ENCODE data around the gene MOV10L1. TPM values are rescaled to one million over a fixed set of nuclear protein-coding genes. Genes with fewer than 3 reads are reported as not detected.

Gene MOV10L1
- total RNA-seq (not detected), polyA plus RNA-seq (not detected)

- no peak within 1 kb of the TSS for H3K4me3 ChIP-seq (ENCODE audit: low read depth, low read length)
- Mint-ChIP-seq H3K4me3 (no peak within 1 kb of the TSS), H3K27ac (no peak within 1 kb of the TSS), H3K9me3 (peaks cover 0 to 12% (median 8%) of the 10 kb centered on the region in 7 donors), H3K36me3 (peaks cover 3% of the 10 kb centered on the region), H3K4me1 (peaks cover 0 to 5% (median 2%) of the 10 kb centered on the region in 4 donors), H3K27me3 (peaks cover 14% of the 10 kb centered on the region)
- no peak within 1 kb of the TSS for H3K27ac ChIP-seq (ENCODE audit: insufficient read depth, low read length, poor library complexity, severe bottlenecking)
- DNase-seq (no peak), ATAC-seq (ENCODE audit: low read depth in 2 of 2) (no peak)
- H3K27me3 ChIP-seq (ENCODE audit: control insufficient read depth, insufficient read depth, low read length): peaks cover 9% of the 10 kb centered on the region
- H3K9me3 ChIP-seq (ENCODE audit: control insufficient read depth in 2 of 2, low read length in 2 of 2): peaks cover 2 to 11% of the 10 kb centered on the region in 2 experiments
- no peaks in the 10 kb centered on the region for H3K36me3 ChIP-seq (ENCODE audit: control insufficient read depth, insufficient read depth, low read length)
- H3K4me1 ChIP-seq (ENCODE audit: control insufficient read depth, insufficient read depth, low read length, poor library complexity, severe bottlenecking): peaks cover 8% of the 10 kb centered on the region
Observed at GRCh38 chr22:50089682-50090411, at the start of gene MOV10L1. Gene MOV10L1, plus strand, starts transcription at chr22:50090006. Its CDS starts 83 bp downstream, at chr22:50090089.

- Histone ChIP-seq H3K27ac (ENCODE audit: insufficient read depth, low read length, poor library complexity, severe bottlenecking) (no peak overlapping the region), H3K4me3 (ENCODE audit: low read depth, low read length) (no peak overlapping the region), H3K9me3 (ENCODE audit: control insufficient read depth in 2 of 2, low read length in 2 of 2) (peaks cover 4 to 12% of the 10 kb centered on the region in 2 experiments), H3K27me3 (ENCODE audit: control insufficient read depth, insufficient read depth, low read length) (no peaks in the 10 kb centered on the region), H3K4me1 (ENCODE audit: control insufficient read depth, insufficient read depth, low read length, poor library complexity, severe bottlenecking) (peaks cover 8% of the 10 kb centered on the region), H3K36me3 (ENCODE audit: control insufficient read depth, insufficient read depth, low read length) (no peaks in the 10 kb centered on the region)
- peaks cover 0 to 4% (median under 1%) of the 10 kb centered on the region in 4 donors for H3K4me1 Mint-ChIP-seq
- ATAC-seq (ENCODE audit: low read depth in 2 of 2) (no peak), DNase-seq (no peak)
- no peak overlapping the region for H3K27ac Mint-ChIP-seq
- H3K4me3 Mint-ChIP-seq: no peak overlapping the region
- peaks cover 0 to 9% (median 2%) of the 10 kb centered on the region in 7 donors for H3K9me3 Mint-ChIP-seq
- peaks cover 13% of the 10 kb centered on the region for H3K27me3 Mint-ChIP-seq
- no peaks in the 10 kb centered on the region for H3K36me3 Mint-ChIP-seq
Observed at GRCh38 chr22:50040717-50041116, 49.1 kb upstream of the MOV10L1 start.

GRCh38 chr22:50041361-50042065, 48.3 kb upstream of the MOV10L1 start:
- DNase-seq: no peak
- no peak overlapping the region for H3K4me3 Mint-ChIP-seq
- H3K36me3 Mint-ChIP-seq: no peaks in the 10 kb centered on the region
- H3K27me3 Mint-ChIP-seq: peaks cover 11% of the 10 kb centered on the region
- Histone ChIP-seq H3K4me3 (ENCODE audit: low read depth, low read length) (no peak overlapping the region), H3K36me3 (ENCODE audit: control insufficient read depth, insufficient read depth, low read length) (no peaks in the 10 kb centered on the region), H3K4me1 (ENCODE audit: control insufficient read depth, insufficient read depth, low read length, poor library complexity, severe bottlenecking) (peaks cover 8% of the 10 kb centered on the region), H3K27me3 (ENCODE audit: control insufficient read depth, insufficient read depth, low read length) (no peaks in the 10 kb centered on the region), H3K9me3 (ENCODE audit: control insufficient read depth in 2 of 2, low read length in 2 of 2) (peaks cover 4 to 12% of the 10 kb centered on the region in 2 experiments), H3K27ac (ENCODE audit: insufficient read depth, low read length, poor library complexity, severe bottlenecking) (no peak overlapping the region)
- ATAC-seq (ENCODE audit: low read depth in 2 of 2): no peak
- H3K9me3 Mint-ChIP-seq: peaks cover 0 to 9% (median 2%) of the 10 kb centered on the region in 7 donors
- H3K4me1 Mint-ChIP-seq: peaks cover 0 to 4% (median under 1%) of the 10 kb centered on the region in 4 donors
- no peak overlapping the region for H3K27ac Mint-ChIP-seq

GRCh38 chr22:50044485-50045118, 45.2 kb upstream of the MOV10L1 start:
- ATAC-seq (ENCODE audit: low read depth in 2 of 2) (no peak), DNase-seq (no peak)
- Histone ChIP-seq H3K27ac (ENCODE audit: insufficient read depth, low read length, poor library complexity, severe bottlenecking) (no peak overlapping the region), H3K4me1 (ENCODE audit: control insufficient read depth, insufficient read depth, low read length, poor library complexity, severe bottlenecking) (peaks cover 8% of the 10 kb centered on the region), H3K4me3 (ENCODE audit: low read depth, low read length) (no peak overlapping the region), H3K9me3 (ENCODE audit: control insufficient read depth in 2 of 2, low read length in 2 of 2) (no peaks in the 10 kb centered on the region), H3K36me3 (ENCODE audit: control insufficient read depth, insufficient read depth, low read length) (no peaks in the 10 kb centered on the region), H3K27me3 (ENCODE audit: control insufficient read depth, insufficient read depth, low read length) (no peaks in the 10 kb centered on the region)
- H3K27ac Mint-ChIP-seq: no peak overlapping the region
- peaks cover 0 to 4% (median under 1%) of the 10 kb centered on the region in 4 donors for H3K4me1 Mint-ChIP-seq
- peaks cover 0 to 1% (median 0%) of the 10 kb centered on the region in 7 donors for H3K9me3 Mint-ChIP-seq
- no peak overlapping the region for H3K4me3 Mint-ChIP-seq
- H3K27me3 Mint-ChIP-seq: peaks cover 11% of the 10 kb centered on the region
- no peaks in the 10 kb centered on the region for H3K36me3 Mint-ChIP-seq

- Histone ChIP-seq H3K36me3 (ENCODE audit: control insufficient read depth, insufficient read depth, low read length) (no peaks in the 10 kb centered on the region), H3K9me3 (ENCODE audit: control insufficient read depth in 2 of 2, low read length in 2 of 2) (no peaks in the 10 kb centered on the region), H3K4me1 (ENCODE audit: control insufficient read depth, insufficient read depth, low read length, poor library complexity, severe bottlenecking) (peaks cover 8% of the 10 kb centered on the region), H3K27me3 (ENCODE audit: control insufficient read depth, insufficient read depth, low read length) (no peaks in the 10 kb centered on the region), H3K4me3 (ENCODE audit: low read depth, low read length) (no peak overlapping the region), H3K27ac (ENCODE audit: insufficient read depth, low read length, poor library complexity, severe bottlenecking) (no peak overlapping the region)
- no peak overlapping the region for H3K27ac Mint-ChIP-seq
- no peak for ATAC-seq (ENCODE audit: low read depth in 2 of 2)
- no peaks in the 10 kb centered on the region for H3K36me3 Mint-ChIP-seq
- peaks cover 0 to 4% (median under 1%) of the 10 kb centered on the region in 4 donors for H3K4me1 Mint-ChIP-seq
- no peak overlapping the region for H3K4me3 Mint-ChIP-seq
- peaks cover 0 to 1% (median 0%) of the 10 kb centered on the region in 7 donors for H3K9me3 Mint-ChIP-seq
- no peak for DNase-seq
- H3K27me3 Mint-ChIP-seq: peaks cover 11% of the 10 kb centered on the region
Observed at GRCh38 chr22:50045211-50046018, 44.4 kb upstream of the MOV10L1 start.

- Mint-ChIP-seq H3K4me3 (no peak overlapping the region), H3K9me3 (peaks cover 0 to 1% (median 0%) of the 10 kb centered on the region in 7 donors), H3K27ac (no peak overlapping the region), H3K27me3 (peaks cover 15% of the 10 kb centered on the region), H3K4me1 (peaks cover 0 to 4% (median under 1%) of the 10 kb centered on the region in 4 donors), H3K36me3 (no peaks in the 10 kb centered on the region)
- no peak overlapping the region for H3K27ac ChIP-seq (ENCODE audit: insufficient read depth, low read length, poor library complexity, severe bottlenecking)
- H3K4me1 ChIP-seq (ENCODE audit: control insufficient read depth, insufficient read depth, low read length, poor library complexity, severe bottlenecking): peaks cover 8% of the 10 kb centered on the region
- H3K36me3 ChIP-seq (ENCODE audit: control insufficient read depth, insufficient read depth, low read length): no peaks in the 10 kb centered on the region
- ATAC-seq (ENCODE audit: low read depth in 2 of 2): no peak
- no peak overlapping the region for H3K4me3 ChIP-seq (ENCODE audit: low read depth, low read length)
- H3K9me3 ChIP-seq (ENCODE audit: control insufficient read depth in 2 of 2, low read length in 2 of 2): no peaks in the 10 kb centered on the region
- H3K27me3 ChIP-seq (ENCODE audit: control insufficient read depth, insufficient read depth, low read length): no peaks in the 10 kb centered on the region
- DNase-seq: no peak
Observed at GRCh38 chr22:50046019-50046415, 43.8 kb upstream of the MOV10L1 start.
